Measurements from ENCODE around the gene ABHD8. TPM values are rescaled to one million over a fixed set of nuclear protein-coding genes. Genes with fewer than 3 reads are reported as not detected.
A peak's percentile ranks its signal among the peaks of the same experiment; 100 is the strongest.

ABHD8 gene
- total and polyA plus RNA-seq, 2 of the 13 experiments (the other 11 are each of a cell fraction or from before 2014, with no cell fraction given) = 6.3 to 7.2 TPM

DNA sequence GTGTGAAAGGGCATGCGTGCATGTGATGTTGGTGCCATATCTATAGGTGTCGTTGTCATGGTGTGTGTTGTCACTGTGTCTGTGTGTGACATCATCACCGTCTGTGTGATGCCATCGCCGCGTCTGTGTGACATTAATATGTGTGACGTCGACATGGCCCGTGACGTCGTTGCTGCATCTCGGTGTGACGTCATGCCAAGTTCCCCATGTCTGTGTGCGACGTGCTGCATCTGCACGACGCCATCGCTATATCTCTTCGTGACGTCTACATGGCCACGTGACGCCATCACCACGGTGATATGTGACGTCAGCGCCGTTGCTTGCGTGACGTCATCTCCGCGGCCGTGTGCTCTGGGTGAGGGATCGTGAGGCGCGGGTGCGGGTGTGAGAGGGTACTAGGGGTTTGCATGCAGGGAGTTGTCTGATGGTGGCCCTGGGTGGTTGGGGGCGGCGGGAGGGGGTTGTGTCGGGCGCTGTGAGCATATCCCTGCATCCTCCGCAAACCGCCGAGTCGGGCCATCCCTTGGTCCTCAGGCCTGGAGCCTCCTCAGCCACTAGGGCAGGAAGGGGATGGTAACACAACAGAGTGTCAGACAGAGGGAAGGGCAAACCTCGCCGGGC, 48.7 kb upstream of the ABHD8 start (continued):
- TF ChIP-seq ZKSCAN5 (CRISPR knock-in tag; IDR thresholded peaks at IDR 0.05) = no peak
- TF ChIP-seq AKAP8 (CRISPR knock-in tag; IDR thresholded peaks at IDR 0.05) = no peak
- TF ChIP-seq RXRA (CRISPR knock-in tag; IDR thresholded peaks at IDR 0.05) = no peak
- no peak for TF ChIP-seq SMC3 (IDR thresholded peaks at IDR 0.05; ENCODE audit: low read length)
- TF ChIP-seq ZHX2 (IDR thresholded peaks at IDR 0.05; ENCODE audit: low read depth) = peak; percentile 85; the same call in 1 of the 2 replicates
- no peak for TF ChIP-seq ZHX2 (CRISPR knock-in tag; IDR thresholded peaks at IDR 0.05; ENCODE audit: borderline replicate concordance)
- TF ChIP-seq ISL2 (CRISPR knock-in tag; IDR thresholded peaks at IDR 0.05) = no peak
- TF ChIP-seq ZBTB21 (CRISPR knock-in tag; IDR thresholded peaks at IDR 0.05) = peak; percentile 98
